ENCODE results near the gene ZNF569. TPM values are rescaled to one million over a fixed set of nuclear protein-coding genes. Genes with fewer than 3 reads are reported as not detected.
"Not testable (repeated sequence)": the region's sequence is repeated elsewhere in the genome, so short reads cannot be mapped to it uniquely, and the experiment has no call there.

ZNF569 gene
- total RNA-seq, 1 donor from 2014 or later, result 5.7 TPM

DNA sequence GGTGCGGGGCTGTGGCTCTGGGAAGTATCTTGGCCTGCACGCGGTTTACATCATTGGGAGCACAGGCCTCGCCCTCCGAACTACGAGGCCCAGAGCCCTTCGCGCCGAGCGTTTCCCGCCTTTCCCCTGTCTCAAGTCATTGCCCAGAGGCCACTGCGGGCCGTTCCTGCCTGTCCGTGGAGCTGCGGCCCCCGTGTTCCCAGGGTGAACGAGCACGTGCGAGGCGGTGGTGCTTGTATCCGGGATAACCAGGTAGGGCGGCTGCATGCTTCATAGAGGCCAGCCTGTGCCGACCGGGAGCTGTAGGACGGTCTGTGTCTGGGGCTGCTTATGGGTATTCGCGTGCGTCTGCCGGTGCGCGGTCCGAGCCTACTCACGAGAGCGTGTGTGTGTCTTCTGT lies 63.8 kb downstream of the ZNF569 start:
- no peak for DNase-seq (ENCODE audit: extremely low read depth, low read depth, low spot score)

DNA sequence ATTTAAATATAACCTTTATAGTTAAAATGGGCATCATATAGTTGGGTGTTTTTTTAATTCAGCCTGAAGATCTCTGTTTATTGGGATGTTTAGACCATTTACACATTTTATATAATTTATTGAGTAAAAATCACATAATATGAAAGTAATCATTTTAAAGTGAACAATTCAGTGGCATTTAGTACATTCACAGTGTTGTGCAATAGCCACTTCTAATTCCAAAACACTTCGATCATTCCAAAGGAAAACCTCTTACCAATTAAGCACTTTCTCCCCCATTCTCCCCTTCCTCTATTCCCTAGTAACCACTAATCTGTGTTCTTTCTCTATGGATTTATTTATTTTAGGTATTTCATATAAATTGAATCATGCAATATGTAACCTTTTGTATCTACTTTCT lies 66.2 kb downstream of the ZNF569 start:
- no peak for DNase-seq (ENCODE audit: extremely low read depth, low read depth, low spot score)

DNA sequence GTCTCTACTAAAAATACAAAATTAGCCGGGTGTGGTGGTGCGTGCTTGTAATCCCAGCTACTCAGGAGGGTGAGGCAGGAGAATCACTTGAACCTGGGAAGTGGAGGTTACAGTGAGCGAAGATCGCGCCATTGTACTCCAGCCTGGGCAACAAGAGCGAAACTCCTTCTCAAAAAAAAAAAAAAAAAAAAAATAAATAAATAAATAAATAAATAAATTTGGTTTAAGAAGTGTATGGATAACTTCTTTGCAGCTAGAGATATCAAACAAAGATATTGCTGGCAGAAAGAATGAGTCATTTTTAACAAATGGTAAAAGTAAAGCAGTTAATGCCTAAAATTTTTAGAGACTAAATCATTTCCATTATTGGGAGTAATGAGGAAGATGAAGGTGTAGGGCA lies 75.8 kb downstream of the ZNF569 start:
- DNase-seq (ENCODE audit: extremely low read depth, low read depth, low spot score), result not testable (repeated sequence)

DNA sequence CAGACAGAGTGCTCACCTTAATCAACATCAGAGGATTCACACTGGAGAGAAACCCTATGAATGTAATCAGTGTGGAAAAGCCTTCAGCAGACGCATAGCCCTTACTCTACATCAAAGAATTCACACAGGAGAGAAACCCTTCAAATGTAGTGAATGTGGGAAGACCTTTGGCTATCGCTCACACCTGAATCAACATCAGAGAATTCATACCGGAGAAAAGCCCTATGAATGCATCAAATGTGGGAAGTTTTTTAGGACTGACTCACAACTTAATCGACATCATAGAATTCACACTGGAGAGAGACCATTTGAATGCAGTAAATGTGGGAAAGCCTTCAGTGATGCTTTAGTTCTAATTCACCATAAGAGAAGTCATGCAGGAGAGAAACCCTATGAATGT lies 78.0 kb downstream of the ZNF569 start:
- no peak for DNase-seq (ENCODE audit: extremely low read depth, low read depth, low spot score)

DNA sequence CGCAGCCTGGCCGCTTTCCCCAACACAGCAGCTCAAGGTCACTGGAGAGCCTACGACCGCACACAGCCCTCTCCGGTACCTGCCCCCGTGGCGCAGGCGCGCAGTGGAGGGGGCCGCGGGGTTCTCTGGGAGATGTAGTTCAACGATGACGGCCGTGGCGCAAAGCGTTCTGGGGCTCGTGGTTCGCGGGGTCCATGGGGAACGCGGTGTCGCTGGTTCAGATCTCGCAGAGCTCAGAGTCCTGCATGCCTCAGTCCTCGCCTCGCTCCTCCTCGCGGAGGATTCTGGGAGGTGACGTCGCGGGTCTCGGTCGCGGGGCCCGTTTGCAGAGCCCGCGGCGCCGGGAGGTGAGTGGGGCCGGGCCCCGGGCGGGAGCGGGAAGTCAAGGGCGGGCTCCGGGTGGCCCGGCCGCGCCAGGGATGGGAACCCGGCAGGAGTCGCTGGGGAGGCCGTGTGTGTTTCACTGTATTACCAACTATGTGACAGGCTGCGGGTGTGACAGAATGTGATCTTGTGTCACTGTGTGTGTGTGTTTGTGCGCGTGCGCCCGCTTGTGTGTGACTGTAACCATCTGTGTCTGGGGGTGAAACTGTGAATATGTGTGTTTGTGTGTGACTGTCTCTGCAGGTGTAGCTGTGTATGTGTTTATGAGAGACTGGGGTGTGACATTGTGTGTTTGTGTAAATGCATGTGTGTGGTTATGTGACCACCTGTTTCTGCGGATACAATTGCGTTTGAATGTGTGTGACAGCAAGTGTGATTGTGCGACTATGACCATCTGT lies 96.2 kb downstream of the ZNF569 start, which contains the start of gene ZNF527:
ZNF527 (plus strand) TSS at position 220 of the 782 bp plus-strand sequence. CDS start 3,100 bp downstream, outside the sequence.
- peak; percentile 72 for DNase-seq (ENCODE audit: extremely low read depth, low read depth, low spot score)

DNA sequence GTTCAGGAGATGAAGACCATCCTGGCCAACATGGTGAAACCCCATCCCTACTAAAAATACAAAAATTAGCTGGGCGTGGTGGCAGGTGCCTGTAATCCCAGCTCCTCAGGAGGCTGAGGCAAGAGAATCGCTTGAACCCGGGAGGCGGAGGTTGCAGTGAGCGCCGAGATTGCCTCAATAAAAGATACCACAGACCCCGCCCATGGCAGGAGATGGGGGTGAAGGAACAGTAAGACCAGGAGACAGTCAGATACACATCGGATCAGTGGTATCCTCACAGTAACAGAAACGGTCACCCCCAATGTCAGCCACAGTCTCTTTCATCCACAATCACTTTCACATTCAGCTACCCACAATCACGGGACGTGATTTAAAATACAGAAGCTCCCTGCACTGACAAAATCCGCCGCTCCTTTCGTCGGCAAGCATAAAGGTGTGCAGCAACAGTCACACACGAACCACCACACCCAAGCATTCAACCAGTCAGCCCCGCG lies 96.8 kb downstream of the ZNF569 start:
- not testable (repeated sequence) for DNase-seq (ENCODE audit: extremely low read depth, low read depth, low spot score)

DNA sequence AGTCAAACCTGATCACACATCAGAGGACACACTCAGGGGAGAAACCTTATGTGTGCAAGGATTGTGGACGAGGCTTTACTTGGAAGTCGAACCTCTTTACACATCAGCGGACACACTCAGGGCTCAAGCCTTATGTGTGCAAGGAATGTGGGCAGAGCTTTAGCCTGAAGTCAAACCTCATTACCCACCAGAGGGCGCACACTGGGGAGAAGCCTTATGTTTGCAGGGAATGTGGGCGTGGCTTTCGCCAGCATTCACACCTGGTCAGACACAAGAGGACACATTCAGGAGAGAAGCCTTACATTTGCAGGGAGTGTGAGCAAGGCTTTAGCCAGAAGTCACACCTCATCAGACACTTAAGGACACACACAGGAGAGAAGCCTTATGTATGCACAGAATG lies 104.5 kb downstream of the ZNF569 start:
- DNase-seq (ENCODE audit: extremely low read depth, low read depth, low spot score), result no peak

DNA sequence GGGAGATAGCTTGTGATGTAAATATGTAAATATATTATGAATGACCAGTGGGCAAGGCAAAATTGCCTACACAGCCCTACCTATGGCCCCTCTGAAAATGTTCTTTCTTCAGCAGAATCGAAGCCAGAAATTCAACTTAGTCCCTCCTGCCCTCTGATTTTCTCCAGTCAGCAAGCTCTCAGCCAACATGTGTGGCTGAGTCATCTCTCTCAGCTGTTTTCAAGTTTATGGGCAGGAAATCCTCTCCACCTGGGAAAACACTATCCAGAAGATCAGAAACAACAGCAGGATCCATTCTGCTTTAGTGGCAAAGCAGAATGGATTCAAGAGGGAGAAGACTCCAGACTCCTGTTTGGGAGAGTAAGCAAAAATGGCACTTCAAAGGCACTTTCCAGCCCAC lies 105.2 kb downstream of the ZNF569 start:
- DNase-seq (ENCODE audit: extremely low read depth, low read depth, low spot score), result peak; percentile 72

Other genes starting within 250 kb of the ZNF569 start
- gene ZNF383, start 249.2 kb downstream of the ZNF569 start, total RNA-seq, result 5.2 and 5.3 TPM in 2 replicates
- 7.0 and 9.3 TPM in 2 replicates for gene ZNF527, start 96.3 kb downstream of the ZNF569 start, total RNA-seq
- 8.6 and 9.2 TPM in 2 replicates for gene ZNF570, start 1.9 kb upstream of the ZNF569 start, total RNA-seq
- 1.1 and 4.2 TPM in 2 replicates for gene ZNF793, start 39.5 kb upstream of the ZNF569 start, total RNA-seq
- gene ZNF571, start 127.3 kb upstream of the ZNF569 start, total RNA-seq, result 1.5 and 2.0 TPM in 2 replicates
- gene ZNF540, start 127.4 kb upstream of the ZNF569 start, total RNA-seq, result 0.18 and 0.34 TPM in 2 replicates
- gene ZFP30, start 188.0 kb upstream of the ZNF569 start, total RNA-seq, result 6.8 and 17.8 TPM in 2 replicates